K562 (cell line): ENCODE data around the gene GDF15. TPM values are rescaled to one million over a fixed set of nuclear protein-coding genes. Genes with fewer than 3 reads are reported as not detected.
A peak's percentile ranks its signal among the peaks of the same experiment; 100 is the strongest.

Experiments
- CBFA2T3 ChIP-seq: fragments of 450-650 bp; IDR thresholded peaks from 2 replicates; pipeline ENCODE4 v1.6.1; 2017
- CBX3 ChIP-seq, 2 experiments: IDR thresholded peaks; 1 replicate in 1 of 2; 2 replicates in 1 of 2; pipeline ENCODE4 v1.6.1; 2012; ENCODE audit warnings: inconsistent platforms in 2 of 2, low read length in 2 of 2, borderline replicate concordance in 1 of 2, control low read depth in 1 of 2
- CREB3L1 ChIP-seq: fragments of 450-650 bp; IDR thresholded peaks from 2 replicates; pipeline ENCODE4 v1.6.1; 2014; ENCODE audit warnings: low read depth, mild to moderate bottlenecking, moderate library complexity, borderline replicate concordance
- DACH1 ChIP-seq: fragments of 450-650 bp; IDR thresholded peaks from 2 replicates; pipeline ENCODE4 v1.6.1; 2018; ENCODE audit not compliant: partially characterized antibody
- DMBX1 ChIP-seq: fragments of 250-450 bp; sonication (Bioruptor Pico); IDR thresholded peaks from 2 replicates; pipeline ENCODE4 v1.8.0; 2022; ENCODE audit warnings: inconsistent platforms, mild to moderate bottlenecking, moderate library complexity, borderline replicate concordance
- FIP1L1 ChIP-seq: fragments of 200-400 bp; formaldehyde crosslinking; IDR thresholded peaks from 2 replicates; pipeline ENCODE4 v1.6.1; 2018; ENCODE audit warnings: mild to moderate bottlenecking, low read depth, low read length; ENCODE audit not compliant: poor library complexity, severe bottlenecking
- HNRNPH1 ChIP-seq: fragments of 200-400 bp; formaldehyde crosslinking; optimal IDR thresholded peaks from 2 replicates; pipeline ENCODE3; 2017; ENCODE audit warnings: low read depth, mild to moderate bottlenecking, low read length, moderate library complexity
- MAZ ChIP-seq, 2 experiments: fragments of 450-650 bp in 1 of 2; sonication (generic) in 1 of 2; formaldehyde crosslinking; IDR thresholded peaks in 1 of 2; conservative IDR thresholded peaks in 1 of 2; 2 replicates each; pipeline versions ENCODE4 v1.4.0 to v1.5.0; 2020; ENCODE audit warnings: mild to moderate bottlenecking in 1 of 2, missing genetic modification reagents in 1 of 2
- MLLT1 ChIP-seq, 2 experiments: fragments of 450-650 bp; IDR thresholded peaks; 2 replicates each; pipeline ENCODE4 v1.6.1; 2016
- POLR2B ChIP-seq: fragments of 450-650 bp; IDR thresholded peaks from 2 replicates; pipeline ENCODE4 v1.6.1; 2018; ENCODE audit warnings: low read depth; ENCODE audit not compliant: partially characterized antibody
- PTRF ChIP-seq: fragments of 450-650 bp; IDR thresholded peaks from 2 replicates; pipeline ENCODE4 v1.6.1; 2016; ENCODE audit warnings: mild to moderate bottlenecking, missing genetic modification characterization, missing compliant biosample characterization
- RBBP5 ChIP-seq: fragments of 200-600 bp; sonication (generic); IDR thresholded peaks from 2 replicates; pipeline ENCODE4 v1.6.1; 2012; ENCODE audit warnings: borderline replicate concordance, mild to moderate bottlenecking, low read length, control low read depth, inconsistent platforms; ENCODE audit not compliant: insufficient read depth, poor library complexity, severe bottlenecking
- TBL1XR1 ChIP-seq, 2 experiments: IDR thresholded peaks; 2 replicates each; pipeline ENCODE4 v1.6.1; 2012; ENCODE audit warnings: improper control_type of control experiment in 2 of 2, low read length in 2 of 2, mild to moderate bottlenecking in 1 of 2
- TEAD4 ChIP-seq, 2 experiments: sonication (generic) in 1 of 2; formaldehyde crosslinking in 1 of 2; IDR thresholded peaks; 2 replicates each; pipeline versions ENCODE4 v1.6.1 to v1.8.0; 2012 to 2022; ENCODE audit warnings: borderline replicate concordance in 1 of 2, inconsistent platforms in 1 of 2, low read length in 1 of 2, mild to moderate bottlenecking in 1 of 2, missing genetic modification reagents in 1 of 2
- TRIM25 ChIP-seq: fragments of 450-650 bp; IDR thresholded peaks from 2 replicates; pipeline ENCODE4 v1.7.0; 2016; ENCODE audit warnings: borderline replicate concordance
- XRCC5 ChIP-seq: fragments of 200-400 bp; formaldehyde crosslinking; IDR thresholded peaks from 2 replicates; pipeline ENCODE4 v1.6.1; 2017; ENCODE audit warnings: low read depth, mild to moderate bottlenecking, low read length
- ZMIZ1 ChIP-seq, 2 experiments: fragments of 150-350 bp in 1 of 2; IDR thresholded peaks; 2 replicates each; pipeline ENCODE4 v1.6.1; 2012 to 2016; ENCODE audit warnings: low read depth in 2 of 2, low read length in 2 of 2, mild to moderate bottlenecking in 1 of 2, moderate library complexity in 1 of 2
- ZNF507 ChIP-seq: conservative IDR thresholded peaks from 2 replicates; pipeline ENCODE4 v1.6.1; 2017; ENCODE audit warnings: missing genetic modification characterization, missing compliant biosample characterization
- polyA plus RNA-seq, 8 experiments: library from polyadenylated mRNA; depleted of rRNA in 4 of 8; stranded (reverse) in 5 of 8; unstranded in 3 of 8; fragments of >200 nt; fragmentation: Nextera tagmentation in 2 of 8; fragmentation: Illumina TruSeq in 1 of 8; extraction: Ambion mirVana in 2 of 8; extraction: Trizol in 1 of 8; gene quantifications; 2 replicates each; pipeline versions ENCODE4 v1.2.1 to v1.2.3, GENCODE V29; 2011 to 2014; ENCODE audit warnings: inconsistent platforms in 1 of 8, missing spikeins in 1 of 8
- total RNA-seq, 7 experiments: library from RNA; depleted of rRNA in 6 of 7; stranded (reverse); fragments of >200 nt in 6 of 7; fragmentation: Illumina TruSeq in 2 of 7; extraction: Trizol in 2 of 7; gene quantifications; 2 replicates each; pipeline versions ENCODE4 v1.2.1 to v1.2.3, GENCODE V29; 2011 to 2021; ENCODE audit warnings: low replicate concordance in 1 of 7

GDF15 gene
- total and polyA plus RNA-seq, 9 of the 15 experiments (the other 6 are each of a cell fraction or from before 2014, with no cell fraction given), result 2.3 to 82.4 (median 12.5) TPM

GRCh38 chr19:18433015-18433691, 47.2 kb downstream of the GDF15 start (continued):
- TF ChIP-seq POLR2B (peak; percentile 23), TEAD4 (IDR thresholded peaks at IDR 0.05; ENCODE audit: low read length) (peak; percentile 80), TEAD4 (CRISPR knock-in tag; IDR thresholded peaks at IDR 0.05; ENCODE audit: borderline replicate concordance) (no peak), TBL1XR1 (IDR thresholded peaks at IDR 0.05; ENCODE audit: low read length in 2 of 2) (no peak), CREB3L1 (no peak), PTRF (tag) (no peak), RBBP5 (peak; percentile 28), FIP1L1 (peak; percentile 98), ZMIZ1 (IDR thresholded peaks at IDR 0.05; ENCODE audit: low read depth in 2 of 2, low read length in 2 of 2) (no peak), MAZ (CRISPR knock-in tag; conservative IDR thresholded peaks at IDR 0.05 in 1 of 2, IDR thresholded peaks at IDR 0.05 in 1 of 2) (peak; percentile 56 to 66; a peak in 3 of 4 replicates), TRIM25 (no peak), DMBX1 (CRISPR knock-in tag) (no peak), HNRNPH1 (peak; percentile 31), ZNF507 (tag) (no peak), XRCC5 (no peak), DACH1 (no peak), CBX3 (IDR thresholded peaks at IDR 0.05; ENCODE audit: borderline replicate concordance in 1 of 2, low read length in 2 of 2) (no peak), MLLT1 (IDR thresholded peaks at IDR 0.05) (no peak), CBFA2T3 (0 out of 2 replicates have a peak, but pooled peaks have one; percentile 7)
